Measurements from ENCODE around the gene RASGRF1.

The RASGRF1 gene

GRCh38 chr15:79093352-79093935, 2.9 kb upstream of the RASGRF1 start:
- no peak for DNase-seq

DNA sequence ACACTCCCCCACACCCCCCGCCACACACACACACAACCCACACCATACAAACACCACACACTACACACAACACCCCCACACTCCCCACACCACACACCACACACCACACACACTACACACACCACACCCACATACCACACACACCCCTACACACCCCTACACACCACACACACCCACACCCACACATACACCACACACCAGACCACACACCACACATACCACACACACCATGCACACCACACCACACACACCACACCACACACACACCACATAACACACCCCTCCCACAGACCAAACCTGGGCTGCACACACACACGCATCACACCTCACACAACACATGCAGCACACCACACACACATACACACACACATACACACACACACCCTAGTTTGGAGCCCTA, 1.8 kb upstream of the RASGRF1 start:
- DNase-seq, result no peak

DNA sequence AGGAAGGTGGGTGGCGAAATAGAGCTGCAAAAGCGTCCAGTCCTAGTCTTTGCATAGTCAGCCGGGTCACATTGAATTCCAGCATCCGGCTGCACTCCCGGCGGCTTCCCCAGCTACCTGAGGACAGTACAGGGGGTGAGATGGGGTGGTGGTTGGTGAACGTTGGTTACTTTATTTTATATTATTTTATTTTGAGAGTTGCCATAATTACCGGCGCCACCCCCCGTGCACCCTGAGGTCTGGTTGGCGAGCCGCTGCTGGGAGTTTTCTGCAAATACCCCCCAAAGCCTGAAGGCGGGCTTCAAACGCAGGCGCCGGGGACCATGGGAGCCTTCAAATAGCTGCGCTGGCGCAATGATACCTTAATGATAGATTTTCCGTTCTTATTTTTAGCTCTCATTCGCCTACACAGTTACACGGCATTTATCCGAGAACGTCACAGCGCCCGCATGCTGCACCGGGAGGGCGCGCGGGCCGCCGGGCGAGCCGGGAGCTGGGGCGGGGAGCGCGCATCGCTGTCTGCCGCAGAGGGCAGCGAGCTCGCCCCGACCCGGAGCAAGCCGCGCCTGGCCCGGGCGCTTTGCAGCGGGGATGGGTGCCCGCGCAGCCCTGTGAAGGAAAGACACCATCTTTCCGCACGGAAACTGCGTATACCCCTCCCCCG, 756 bp upstream of the RASGRF1 start:
- DNase-seq, result no peak

GRCh38 chr15:79089890-79090486, 592 bp downstream of the RASGRF1 start:
- no peak for DNase-seq

- no peak for DNase-seq
Measured at GRCh38 chr15:79089331-79089889, 1.2 kb downstream of the RASGRF1 start.

- DNase-seq, result no peak
Measured at GRCh38 chr15:79088426-79089205, 2.0 kb downstream of the RASGRF1 start.

DNA sequence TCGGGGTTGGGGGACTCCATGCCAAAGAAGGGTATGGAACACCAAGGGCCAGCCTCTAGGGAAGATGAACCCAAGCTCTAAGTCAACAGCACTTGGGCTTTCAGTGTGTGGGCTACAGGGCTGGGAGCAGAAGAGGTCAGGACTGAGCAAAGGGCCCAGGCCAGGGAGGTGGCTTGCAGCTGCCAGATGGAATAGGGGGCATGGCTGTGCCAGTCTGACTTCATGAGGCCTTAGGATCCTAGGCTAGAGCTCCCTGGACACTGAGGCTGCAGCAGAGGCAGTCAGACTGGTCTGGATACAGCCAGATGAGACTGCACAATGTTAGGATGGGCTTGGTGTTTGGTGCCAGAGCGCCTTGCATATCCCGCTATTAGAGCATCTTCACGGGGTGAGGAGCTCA, 3.8 kb downstream of the RASGRF1 start:
- DNase-seq, result no peak

DNA sequence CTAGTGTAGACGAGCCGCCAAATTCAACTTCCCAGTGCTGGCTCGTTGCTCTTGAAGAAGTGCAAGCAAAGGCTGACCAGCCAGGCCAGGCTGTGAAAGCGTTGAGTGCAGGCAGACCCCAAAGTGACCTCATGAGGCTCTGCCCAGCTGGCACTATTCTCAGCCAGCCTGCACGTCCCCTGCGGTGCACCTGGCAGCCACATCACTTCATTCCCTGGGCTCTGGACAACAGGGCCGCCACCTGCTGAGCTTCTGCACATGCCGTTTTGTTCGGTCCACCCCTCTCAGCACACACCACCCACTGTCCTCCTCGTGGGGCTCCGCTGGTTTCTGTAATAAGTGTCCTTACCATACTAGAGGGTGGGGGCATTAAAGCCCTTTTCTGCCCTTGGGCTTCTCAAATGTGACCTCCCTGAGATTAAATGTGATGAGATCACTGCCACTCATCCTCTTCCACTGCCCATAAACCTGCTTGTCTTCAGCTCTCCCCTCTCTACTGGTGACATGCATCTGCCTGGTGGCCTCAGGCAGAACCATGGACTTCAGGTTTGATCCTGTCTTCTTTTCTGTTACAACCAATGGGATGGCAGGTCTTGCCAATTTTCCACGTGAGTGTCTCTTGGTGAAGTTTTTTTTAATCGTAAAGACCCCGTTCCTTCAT, 6.1 kb downstream of the RASGRF1 start:
- no peak for DNase-seq

DNA sequence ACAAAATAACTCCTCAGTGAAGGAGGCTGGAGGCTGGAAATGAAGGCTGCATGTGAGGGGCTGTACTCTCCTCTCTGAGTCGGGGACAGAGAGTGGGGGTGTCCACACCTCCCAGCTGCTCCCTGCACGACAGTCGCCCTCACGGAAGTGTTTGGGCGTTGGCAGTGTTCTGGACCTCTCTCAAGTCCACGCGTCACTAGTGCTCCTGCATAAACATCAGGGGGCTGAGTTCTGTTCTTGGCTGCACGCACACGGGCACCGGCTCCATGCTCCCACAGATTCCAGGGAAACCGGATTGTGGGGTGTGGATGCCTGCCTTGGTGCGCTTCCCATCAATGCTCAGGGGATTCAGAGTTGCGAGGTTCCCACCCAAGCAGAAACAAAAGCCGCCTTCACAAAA, 7.4 kb downstream of the RASGRF1 start:
- DNase-seq, result no peak

DNA sequence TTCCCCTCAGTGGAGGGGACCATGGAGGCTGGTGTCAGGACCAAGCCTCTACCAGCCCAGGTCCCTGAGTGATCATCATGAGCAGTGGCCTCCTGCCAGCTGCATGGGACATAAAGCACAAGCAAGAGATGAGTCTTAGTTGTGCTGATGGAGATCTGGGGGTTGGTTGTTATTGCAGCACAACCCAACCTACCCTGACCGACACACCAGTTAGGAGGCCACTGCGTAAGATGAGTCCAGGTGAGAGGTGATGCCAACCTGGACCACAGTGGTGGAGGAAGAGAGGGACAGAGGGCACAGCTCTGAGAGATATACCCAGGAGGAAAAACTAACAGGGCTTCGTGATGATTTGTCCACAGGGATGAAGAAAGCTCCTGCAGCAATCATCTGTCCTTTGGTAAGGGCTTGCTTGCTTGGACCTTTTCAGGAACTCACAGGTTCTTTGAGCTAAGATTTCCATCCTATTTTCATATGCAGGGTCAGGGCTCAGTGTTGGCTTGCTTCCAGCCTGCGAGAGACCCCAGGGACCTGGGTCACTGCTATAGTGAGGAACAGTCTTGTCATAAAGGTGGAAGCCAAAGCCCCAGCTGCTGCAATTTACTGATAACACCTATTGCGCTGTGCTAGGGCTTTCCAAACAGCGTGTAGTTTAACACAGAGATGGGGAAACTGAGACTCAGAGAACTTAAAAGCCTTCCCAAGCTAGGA, 8.1 kb downstream of the RASGRF1 start:
- no peak for DNase-seq

DNA sequence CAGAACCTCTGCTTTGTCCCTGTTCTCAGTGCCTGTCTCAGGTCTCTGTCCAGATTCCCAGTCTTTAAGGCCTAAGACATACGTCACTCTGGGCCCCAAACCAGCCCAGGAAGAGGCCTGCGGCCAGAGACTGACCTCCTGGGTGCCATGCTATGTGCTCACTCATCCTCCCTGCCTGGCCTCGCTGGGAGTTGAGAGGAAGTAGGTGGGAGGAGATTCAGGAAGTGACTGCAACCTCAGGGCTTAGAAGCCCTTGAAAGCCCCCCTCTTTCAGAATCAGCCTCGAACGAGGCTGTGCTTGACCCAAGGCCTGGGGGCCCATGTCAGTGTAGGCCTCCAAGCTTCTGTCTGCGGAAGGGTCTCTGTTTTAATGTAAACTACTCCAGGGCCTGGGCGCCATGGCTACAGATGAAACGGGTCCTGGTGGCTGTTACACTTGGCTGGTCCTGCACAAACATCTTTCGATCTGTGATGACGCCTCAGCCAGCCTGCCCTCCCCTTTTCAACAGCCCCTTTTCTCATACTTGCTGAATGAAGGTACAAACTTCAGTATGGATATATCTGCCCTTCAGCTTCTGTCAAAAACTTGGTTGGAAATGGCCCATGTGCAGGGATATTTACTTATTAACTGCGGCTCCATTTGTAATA, 11.7 kb downstream of the RASGRF1 start:
- DNase-seq, result no peak

DNA sequence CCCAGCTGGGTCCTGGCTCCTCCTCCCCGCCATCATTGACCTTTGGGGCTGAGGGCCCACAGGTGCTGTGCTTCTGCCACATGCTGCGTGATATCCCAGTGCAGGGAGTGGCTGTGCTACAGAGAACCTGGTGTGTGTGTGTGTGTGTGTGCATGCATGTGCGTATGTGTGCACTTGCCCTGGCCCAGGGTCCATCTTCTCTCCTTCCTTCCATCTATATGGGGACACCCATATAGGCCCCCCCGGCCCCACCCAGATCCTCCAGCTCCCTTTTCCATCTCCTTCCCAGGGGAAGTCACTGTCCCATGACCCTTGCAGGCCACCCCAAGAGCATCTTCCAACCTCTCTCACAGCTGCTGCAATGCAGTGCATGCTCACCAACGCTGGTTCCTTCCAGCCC, 12.6 kb downstream of the RASGRF1 start:
- DNase-seq, result no peak

DNA sequence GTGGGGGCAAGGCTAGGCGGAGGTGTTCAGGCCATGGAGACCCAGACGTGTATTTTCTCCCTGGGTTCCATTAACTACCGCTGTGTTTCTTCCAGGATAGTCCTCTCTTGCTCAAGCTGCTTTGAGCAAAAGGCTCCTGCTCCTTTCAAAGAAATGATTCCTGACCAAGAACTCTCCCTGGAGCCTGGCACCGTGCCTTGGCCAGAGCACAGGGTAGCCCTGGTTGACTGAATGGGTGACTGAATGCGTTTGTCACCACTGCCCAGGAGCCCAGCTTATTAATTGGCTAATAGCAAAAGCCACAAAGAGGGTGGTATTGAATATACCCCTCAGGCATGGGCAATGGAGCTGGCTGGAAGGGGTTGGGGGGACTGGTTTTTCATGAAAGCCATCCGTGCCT, 13.9 kb downstream of the RASGRF1 start:
- DNase-seq, result no peak

DNA sequence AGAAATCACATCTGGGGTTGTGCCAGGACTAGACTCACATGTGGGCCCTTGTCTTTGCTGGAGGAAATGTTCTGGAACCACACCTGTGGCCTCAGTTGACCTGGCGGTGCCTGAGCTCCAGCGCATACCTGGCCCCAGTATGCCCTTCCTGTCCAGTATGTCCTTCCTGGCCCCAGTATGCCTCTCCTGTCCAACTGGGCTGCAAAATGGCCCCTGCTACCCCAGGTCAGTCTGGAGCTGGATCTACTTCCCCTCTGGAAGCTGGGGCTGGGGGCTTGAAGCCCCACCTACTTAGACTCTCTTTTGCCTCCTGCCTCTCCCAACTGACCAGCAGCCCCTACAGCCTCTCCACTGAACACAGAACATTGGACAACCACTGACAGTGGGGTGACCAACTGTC, 15.3 kb downstream of the RASGRF1 start:
- no peak for DNase-seq

- DNase-seq, result no peak
Measured at GRCh38 chr15:79073336-79073735, 17.2 kb downstream of the RASGRF1 start.

GRCh38 chr15:79071901-79072300, 18.7 kb downstream of the RASGRF1 start:
- no peak for DNase-seq

DNA sequence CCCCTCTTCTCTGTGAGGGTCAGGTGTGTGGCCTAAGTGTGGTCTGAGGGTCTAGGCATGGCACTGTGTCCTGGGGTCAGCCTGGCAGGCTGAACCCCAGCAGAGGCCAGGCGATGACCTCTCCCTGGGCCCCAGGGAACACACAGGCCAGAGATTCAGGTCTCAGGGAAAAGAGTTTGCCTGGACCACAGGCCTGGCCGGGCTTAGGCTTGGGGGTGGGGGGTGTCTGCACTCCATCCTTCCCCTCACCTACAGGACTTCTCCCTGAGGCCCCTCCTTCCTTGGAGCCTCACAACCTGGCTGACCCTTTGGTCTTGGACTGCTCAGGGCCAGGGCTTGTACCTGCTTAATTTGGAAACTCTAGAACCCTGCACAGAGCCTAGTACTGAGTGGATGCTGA, 21.8 kb downstream of the RASGRF1 start:
- no peak for DNase-seq

DNA sequence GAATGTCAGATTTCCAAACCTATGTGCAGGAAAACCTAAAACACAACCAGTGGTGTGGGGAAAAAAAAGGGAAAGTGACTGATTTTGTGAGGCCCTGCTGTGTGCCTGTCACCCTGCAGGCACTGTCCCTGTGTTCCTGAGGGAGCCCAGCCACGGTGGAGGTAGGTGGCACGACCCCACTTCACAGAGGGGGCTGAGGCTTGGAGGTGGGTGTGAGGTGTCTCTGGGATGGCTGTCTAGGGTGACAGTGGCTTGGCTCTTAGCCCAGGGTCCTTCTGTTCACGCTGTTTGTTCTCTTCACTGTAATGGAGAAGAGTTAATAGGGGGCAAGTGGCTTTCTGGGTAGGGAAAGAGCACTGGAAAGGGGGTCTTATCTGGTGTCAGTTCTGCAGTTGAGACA, 22.6 kb downstream of the RASGRF1 start:
- no peak for DNase-seq

DNA sequence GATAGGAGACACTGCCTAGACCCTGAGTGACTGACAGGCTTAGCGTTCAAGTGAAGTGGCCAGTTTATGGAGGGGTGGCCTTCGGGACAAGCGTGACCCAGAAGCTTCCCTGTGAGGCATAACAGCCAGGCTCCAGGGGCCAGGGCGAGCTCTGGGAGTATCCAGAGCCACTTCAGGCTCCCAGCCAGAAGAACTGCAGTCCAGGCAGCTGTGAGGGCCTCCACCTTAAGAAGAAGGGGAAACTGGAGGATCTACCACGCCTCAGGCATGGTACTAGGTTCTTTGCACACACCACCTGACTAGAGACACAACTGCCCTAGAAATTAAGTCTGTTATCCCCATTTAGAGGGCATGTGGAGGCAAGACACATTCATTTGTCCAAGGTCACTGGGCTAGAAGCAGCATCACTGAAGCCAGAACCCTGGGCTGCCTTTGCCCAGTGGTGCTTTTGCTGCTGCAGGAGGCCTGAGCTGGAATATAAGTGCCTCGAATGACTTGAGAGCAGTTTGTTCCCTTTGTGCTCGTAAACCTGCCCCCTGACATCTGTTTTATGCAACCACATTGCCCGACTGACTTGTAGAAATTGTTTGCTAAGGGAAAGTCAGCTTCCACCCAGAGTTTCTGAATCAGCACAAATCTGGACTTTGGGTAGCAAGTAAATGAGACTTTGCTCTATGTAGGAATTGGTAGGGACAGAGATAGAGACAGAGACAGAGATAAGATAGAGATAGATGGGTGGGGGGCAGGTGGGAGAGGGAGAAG, 23.3 kb downstream of the RASGRF1 start:
- no peak for DNase-seq

- DNase-seq, result no peak
Measured at GRCh38 chr15:79066391-79067071, 24.0 kb downstream of the RASGRF1 start.
